GM18505 (cell line): Measurements from ENCODE around the gene CXorf49.
"Not testable (repeated sequence)": the region's sequence is repeated elsewhere in the genome, so short reads cannot be mapped to it uniquely, and the experiment has no call there.

Source experiments
- ATAC-seq: cut with Tn5 transposase; IDR thresholded peaks from one replicate; pipeline ENCODE4 v1.9.1; 2021; ENCODE audit not compliant: unreplicated experiment

The CXorf49 gene

GRCh38 chrX:71718185-71718584 is at the start of gene CXorf49:
CXorf49 (minus strand) TSS chrX:71718285; CDS start chrX:71718151, 134 bp downstream.
- not testable (repeated sequence) for ATAC-seq

GRCh38 chrX:71767134-71767533 is 49.0 kb upstream of the CXorf49 start:
- ATAC-seq = not testable (repeated sequence)

- not testable (repeated sequence) for ATAC-seq
Observed at GRCh38 chrX:71765613-71766012, 47.5 kb upstream of the CXorf49 start.

GRCh38 chrX:71764832-71765231 is 46.7 kb upstream of the CXorf49 start:
- ATAC-seq = not testable (repeated sequence)

GRCh38 chrX:71763049-71763448 is 45.0 kb upstream of the CXorf49 start, which contains the start of gene CXorf49B:
CXorf49B (plus strand) TSS chrX:71763349; CDS start chrX:71763424, 75 bp downstream.
- ATAC-seq = not testable (repeated sequence)

GRCh38 chrX:71760688-71761281 is 42.7 kb upstream of the CXorf49 start:
- not testable (repeated sequence) for ATAC-seq

- ATAC-seq = not testable (repeated sequence)
Observed at GRCh38 chrX:71720289-71720886, 2.3 kb upstream of the CXorf49 start.

- ATAC-seq = not testable (repeated sequence)
Observed at GRCh38 chrX:71719195-71719594, 1.1 kb upstream of the CXorf49 start.

GRCh38 chrX:71716323-71716722 is 1.8 kb downstream of the CXorf49 start:
- ATAC-seq = not testable (repeated sequence)

GRCh38 chrX:71715551-71715950 is 2.5 kb downstream of the CXorf49 start:
- not testable (repeated sequence) for ATAC-seq

- not testable (repeated sequence) for ATAC-seq
Observed at GRCh38 chrX:71714064-71714463, 4.0 kb downstream of the CXorf49 start.

- not testable (repeated sequence) for ATAC-seq
Observed at GRCh38 chrX:71702853-71703252, 15.2 kb downstream of the CXorf49 start.

- ATAC-seq = not testable (repeated sequence)
Observed at GRCh38 chrX:71699023-71699344, 19.1 kb downstream of the CXorf49 start.

GRCh38 chrX:71698299-71699022 is 19.6 kb downstream of the CXorf49 start:
- ATAC-seq = not testable (repeated sequence)

- ATAC-seq = peak; percentile 36
Observed at GRCh38 chrX:71697466-71698298, 20.4 kb downstream of the CXorf49 start.

- ATAC-seq = peak; percentile 67
Observed at GRCh38 chrX:71696641-71697465, 21.2 kb downstream of the CXorf49 start.
